ENCODE results near the gene HIBADH.

DNA sequence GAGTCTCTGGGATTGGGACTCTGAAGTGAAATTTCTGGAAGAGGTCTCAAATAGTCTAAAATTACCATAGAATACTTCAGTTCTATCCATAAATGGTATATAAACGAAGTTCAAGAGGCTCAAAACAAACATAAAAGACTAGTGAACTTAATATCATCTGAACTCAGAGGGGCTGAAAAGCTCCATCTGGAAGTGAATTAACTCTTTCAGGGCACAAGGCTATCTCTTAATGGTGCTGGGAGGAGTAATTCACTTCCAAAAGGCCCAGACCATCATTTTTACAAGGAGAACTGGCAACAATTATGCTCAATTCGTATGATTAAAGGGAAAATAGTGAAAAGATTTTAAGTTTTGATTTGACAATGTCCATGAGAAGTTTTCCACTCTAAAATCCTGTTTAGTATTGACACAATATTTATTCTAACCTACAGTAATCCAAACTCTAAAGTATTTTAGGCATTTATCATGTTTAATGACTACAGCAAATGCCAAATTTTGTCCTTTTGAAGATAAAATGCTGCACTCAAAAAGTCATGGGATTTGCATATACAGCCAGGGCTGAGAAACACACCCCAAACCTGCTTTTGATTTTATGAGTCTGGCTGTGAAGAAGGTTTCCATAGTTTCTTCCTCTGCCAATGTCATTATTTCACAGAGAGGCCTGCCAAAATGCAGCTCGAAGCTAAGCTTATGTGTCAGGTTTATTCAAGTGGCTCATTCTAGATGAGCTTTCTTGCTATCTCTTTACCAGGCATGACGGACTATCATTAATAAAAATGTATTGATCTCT lies 143.9 kb downstream of the HIBADH start:
- TF ChIP-seq CHD1 (IDR thresholded peaks at IDR 0.05; ENCODE audit: low read depth, low read length) (no peak), BHLHE40 (IDR thresholded peaks at IDR 0.05; ENCODE audit: low read depth, low read length) (no peak), POLR2A (IDR thresholded peaks at IDR 0.05; ENCODE audit: low read depth, low read length) (no peak)
- TF ChIP-seq, protein P1, sequence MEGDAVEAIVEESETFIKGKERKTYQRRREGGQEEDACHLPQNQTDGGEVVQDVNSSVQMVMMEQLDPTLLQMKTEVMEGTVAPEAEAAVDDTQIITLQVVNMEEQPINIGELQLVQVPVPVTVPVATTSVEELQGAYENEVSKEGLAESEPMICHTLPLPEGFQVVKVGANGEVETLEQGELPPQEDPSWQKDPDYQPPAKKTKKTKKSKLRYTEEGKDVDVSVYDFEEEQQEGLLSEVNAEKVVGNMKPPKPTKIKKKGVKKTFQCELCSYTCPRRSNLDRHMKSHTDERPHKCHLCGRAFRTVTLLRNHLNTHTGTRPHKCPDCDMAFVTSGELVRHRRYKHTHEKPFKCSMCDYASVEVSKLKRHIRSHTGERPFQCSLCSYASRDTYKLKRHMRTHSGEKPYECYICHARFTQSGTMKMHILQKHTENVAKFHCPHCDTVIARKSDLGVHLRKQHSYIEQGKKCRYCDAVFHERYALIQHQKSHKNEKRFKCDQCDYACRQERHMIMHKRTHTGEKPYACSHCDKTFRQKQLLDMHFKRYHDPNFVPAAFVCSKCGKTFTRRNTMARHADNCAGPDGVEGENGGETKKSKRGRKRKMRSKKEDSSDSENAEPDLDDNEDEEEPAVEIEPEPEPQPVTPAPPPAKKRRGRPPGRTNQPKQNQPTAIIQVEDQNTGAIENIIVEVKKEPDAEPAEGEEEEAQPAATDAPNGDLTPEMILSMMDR (conservative IDR thresholded peaks at IDR 0.05; ENCODE audit: low read depth, low read length) = no peak

Data from IMR-90 (cell line).